Measurements from ENCODE around the gene TEX29. TPM values are rescaled to one million over a fixed set of nuclear protein-coding genes. Genes with fewer than 3 reads are reported as not detected.

Gene TEX29
- total RNA-seq, 3 donors from 2014 or later = 0.64 TPM; not detected in 2

DNA sequence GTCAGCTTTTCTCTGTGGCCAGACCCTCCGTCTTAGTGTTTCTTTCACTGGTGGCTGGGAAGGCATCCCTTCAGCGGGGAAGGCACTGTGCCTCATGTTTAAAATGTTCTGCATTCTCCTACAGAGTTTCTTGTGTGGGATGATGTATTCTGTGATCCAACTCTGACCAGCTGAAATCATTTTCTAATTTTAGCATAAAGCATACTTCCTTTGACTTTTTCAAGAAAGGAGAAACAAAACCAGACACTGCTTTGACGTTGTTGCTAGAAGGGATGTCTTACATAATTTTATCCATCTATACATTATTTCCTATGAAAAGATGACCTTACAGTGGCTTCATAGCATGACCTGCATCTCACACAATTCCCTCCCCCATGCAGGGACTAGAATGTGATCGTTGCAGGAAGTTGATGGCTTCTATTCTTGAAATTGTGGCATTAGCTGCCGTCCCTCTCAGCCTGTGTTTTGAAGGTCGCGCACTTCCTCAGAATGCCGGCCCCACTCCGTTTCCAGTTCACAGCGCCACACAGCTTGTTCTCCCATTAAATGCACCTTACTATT is 38.6 kb upstream of the TEX29 start:
- DNase-seq (ENCODE audit: low spot score in 2 of 2) = no peak
- Histone ChIP-seq H3K27me3 (no peaks in the 10 kb centered on the region), H3K9me3 (no peaks in the 10 kb centered on the region), H3K36me3 (no peaks in the 10 kb centered on the region), H3K27ac (peak overlapping the region in 1 of 2 donors; percentile 2), H3K4me3 (no peak overlapping the region), H3K4me1 (no peaks in the 10 kb centered on the region)
- intact Hi-C loops (cut with DNase I; ENCODE audit: low total_unique reads) = no loop called here
- TF ChIP-seq POLR2A (IDR thresholded peaks at IDR 0.05) (no peak), POLR2AphosphoS5 (IDR thresholded peaks at IDR 0.05) (no peak)
- TF ChIP-seq, protein P1, sequence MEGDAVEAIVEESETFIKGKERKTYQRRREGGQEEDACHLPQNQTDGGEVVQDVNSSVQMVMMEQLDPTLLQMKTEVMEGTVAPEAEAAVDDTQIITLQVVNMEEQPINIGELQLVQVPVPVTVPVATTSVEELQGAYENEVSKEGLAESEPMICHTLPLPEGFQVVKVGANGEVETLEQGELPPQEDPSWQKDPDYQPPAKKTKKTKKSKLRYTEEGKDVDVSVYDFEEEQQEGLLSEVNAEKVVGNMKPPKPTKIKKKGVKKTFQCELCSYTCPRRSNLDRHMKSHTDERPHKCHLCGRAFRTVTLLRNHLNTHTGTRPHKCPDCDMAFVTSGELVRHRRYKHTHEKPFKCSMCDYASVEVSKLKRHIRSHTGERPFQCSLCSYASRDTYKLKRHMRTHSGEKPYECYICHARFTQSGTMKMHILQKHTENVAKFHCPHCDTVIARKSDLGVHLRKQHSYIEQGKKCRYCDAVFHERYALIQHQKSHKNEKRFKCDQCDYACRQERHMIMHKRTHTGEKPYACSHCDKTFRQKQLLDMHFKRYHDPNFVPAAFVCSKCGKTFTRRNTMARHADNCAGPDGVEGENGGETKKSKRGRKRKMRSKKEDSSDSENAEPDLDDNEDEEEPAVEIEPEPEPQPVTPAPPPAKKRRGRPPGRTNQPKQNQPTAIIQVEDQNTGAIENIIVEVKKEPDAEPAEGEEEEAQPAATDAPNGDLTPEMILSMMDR (IDR thresholded peaks at IDR 0.05) = no peak

DNA sequence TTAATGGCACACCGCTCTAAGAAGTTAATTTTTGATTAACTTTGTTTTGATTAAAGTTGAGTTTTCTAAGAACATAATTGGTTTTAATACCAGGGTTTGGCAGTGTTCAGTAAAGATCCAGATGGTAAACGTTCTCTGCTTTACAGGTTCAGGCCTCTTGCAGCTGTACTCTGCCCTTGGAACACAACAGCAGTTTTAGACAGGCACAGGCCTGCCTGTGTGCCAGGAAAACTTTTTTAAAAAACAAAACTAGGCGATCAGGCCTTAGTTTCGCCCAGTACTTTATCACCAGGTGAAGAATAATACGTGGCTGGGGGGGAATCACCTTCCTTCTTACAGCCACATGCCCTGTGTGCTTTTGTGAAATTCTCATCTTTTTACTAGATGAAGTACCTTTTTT is 38.0 kb upstream of the TEX29 start:
- H3K9me3 ChIP-seq = no peaks in the 10 kb centered on the region
- H3K4me1 ChIP-seq = no peaks in the 10 kb centered on the region
- intact Hi-C loops (cut with DNase I; ENCODE audit: low total_unique reads) = no loop called here
- no peak overlapping the region for H3K4me3 ChIP-seq
- DNase-seq (ENCODE audit: low spot score in 2 of 2) = no peak
- peak overlapping the region; percentile 1 to 17 for H3K27ac ChIP-seq
- H3K36me3 ChIP-seq = no peaks in the 10 kb centered on the region
- no peaks in the 10 kb centered on the region for H3K27me3 ChIP-seq
- no peak for TF ChIP-seq POLR2A (IDR thresholded peaks at IDR 0.05)
- TF ChIP-seq, protein P1 (IDR thresholded peaks at IDR 0.05) = no peak
- TF ChIP-seq POLR2AphosphoS5 (IDR thresholded peaks at IDR 0.05) = no peak

DNA sequence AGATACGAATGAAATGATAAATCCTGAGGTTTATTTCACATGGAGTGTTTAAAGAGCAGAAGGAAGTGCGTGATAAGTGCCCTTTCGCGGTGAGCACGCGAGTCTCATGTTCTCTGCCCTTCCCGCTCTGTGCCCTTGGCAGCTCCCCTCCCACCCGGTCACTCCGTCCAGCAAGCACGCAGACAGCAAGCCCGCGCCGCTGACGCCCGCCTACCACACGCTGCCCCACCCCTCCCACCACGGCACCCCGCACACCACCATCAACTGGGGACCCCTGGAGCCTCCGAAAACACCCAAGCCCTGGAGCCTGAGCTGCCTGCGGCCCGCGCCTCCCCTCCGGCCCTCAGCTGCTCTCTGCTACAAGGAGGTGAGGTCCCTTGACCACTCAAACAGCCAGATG is 37.4 kb upstream of the TEX29 start:
- H3K4me1 ChIP-seq = no peaks in the 10 kb centered on the region
- H3K4me3 ChIP-seq = no peak overlapping the region
- peak overlapping the region in 1 of 2 donors; percentile 7 for H3K27ac ChIP-seq
- no peaks in the 10 kb centered on the region for H3K36me3 ChIP-seq
- no peak for DNase-seq (ENCODE audit: low spot score in 2 of 2)
- intact Hi-C loops (cut with DNase I; ENCODE audit: low total_unique reads) = no loop called here
- no peaks in the 10 kb centered on the region for H3K9me3 ChIP-seq
- TF ChIP-seq POLR2A (IDR thresholded peaks at IDR 0.05) = no peak
- TF ChIP-seq POLR2AphosphoS5 (IDR thresholded peaks at IDR 0.05) = no peak
- TF ChIP-seq, protein P1 (IDR thresholded peaks at IDR 0.05) = no peak
- no peaks in the 10 kb centered on the region for H3K27me3 ChIP-seq

DNA sequence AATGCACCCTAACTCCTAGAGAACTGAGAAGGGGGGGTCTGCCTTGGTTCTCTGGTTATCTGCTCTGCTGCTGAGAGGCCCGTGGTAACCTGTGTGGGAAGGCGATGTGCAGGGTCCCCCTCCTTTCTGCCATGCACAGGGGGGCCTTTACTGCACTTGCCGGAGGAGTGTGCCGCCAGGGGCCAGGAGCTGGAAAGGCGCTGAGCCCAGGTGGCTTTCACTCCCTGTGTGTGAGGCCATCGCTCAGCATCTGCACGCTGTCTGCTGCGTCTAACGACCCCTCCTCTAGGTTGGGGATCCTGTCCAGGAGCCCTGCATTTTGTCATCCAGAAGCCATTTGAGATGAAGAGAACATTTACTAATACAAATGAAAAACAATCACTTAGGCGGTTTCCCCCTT is 37.0 kb upstream of the TEX29 start:
- Histone ChIP-seq H3K4me3 (no peak overlapping the region), H3K9me3 (no peaks in the 10 kb centered on the region), H3K36me3 (no peaks in the 10 kb centered on the region), H3K4me1 (no peaks in the 10 kb centered on the region), H3K27ac (no peak overlapping the region), H3K27me3 (no peaks in the 10 kb centered on the region)
- no peak for DNase-seq (ENCODE audit: low spot score in 2 of 2)
- intact Hi-C loops (cut with DNase I; ENCODE audit: low total_unique reads) = no loop called here
- no peak for TF ChIP-seq POLR2AphosphoS5 (IDR thresholded peaks at IDR 0.05)
- TF ChIP-seq POLR2A (IDR thresholded peaks at IDR 0.05) = no peak
- TF ChIP-seq, protein P1 (IDR thresholded peaks at IDR 0.05) = no peak

DNA sequence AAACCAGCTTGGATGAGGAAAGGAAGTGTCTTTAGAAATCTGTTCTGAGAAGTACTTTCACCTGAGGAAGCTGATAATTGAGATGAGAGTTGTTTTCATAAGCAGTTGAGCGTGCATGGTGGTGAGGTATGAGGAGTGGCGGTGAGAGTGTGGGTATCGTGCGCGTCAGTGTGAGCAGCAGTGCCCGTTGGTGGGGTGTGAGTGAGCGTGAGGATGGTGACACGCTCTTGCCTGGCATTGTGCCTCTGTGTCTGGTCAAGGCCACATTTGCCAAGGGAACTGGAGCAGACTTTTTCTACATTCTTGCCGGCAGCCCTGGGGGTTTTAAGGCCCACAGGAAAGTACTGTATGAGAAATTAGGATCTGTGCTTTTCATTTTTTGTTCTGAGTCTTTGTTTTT is 36.5 kb upstream of the TEX29 start:
- Histone ChIP-seq H3K9me3 (no peaks in the 10 kb centered on the region), H3K27me3 (no peaks in the 10 kb centered on the region), H3K27ac (no peak overlapping the region), H3K4me1 (no peaks in the 10 kb centered on the region), H3K4me3 (no peak overlapping the region), H3K36me3 (no peaks in the 10 kb centered on the region)
- no peak for TF ChIP-seq POLR2AphosphoS5 (IDR thresholded peaks at IDR 0.05)
- TF ChIP-seq, protein P1 (IDR thresholded peaks at IDR 0.05) = no peak
- TF ChIP-seq POLR2A (IDR thresholded peaks at IDR 0.05) = no peak
- DNase-seq (ENCODE audit: low spot score in 2 of 2) = no peak
- intact Hi-C loops (cut with DNase I; ENCODE audit: low total_unique reads) = no loop called here
